ENCODE data around the gene NR6A1. TPM values are rescaled to one million over a fixed set of nuclear protein-coding genes. Genes with fewer than 3 reads are reported as not detected.

Gene NR6A1
- total and polyA plus RNA-seq, 2 experiments from 2014 or later = 44.2 to 139 TPM

- Histone ChIP-seq H3F3A (replicated peaks; ENCODE audit: low read depth) (no peaks in the 10 kb centered on the region), H2AFZ (no peak overlapping the region), H3K4me2 (no peak overlapping the region), H3K79me2 (replicated peaks; ENCODE audit: insufficient read depth) (0 out of 2 replicates have a peak, but pooled peaks cover 3% of the 10 kb centered on the region), H3K4me1 (ENCODE audit: insufficient read depth) (peaks cover 5% of the 10 kb centered on the region; the same call in 1 of the 2 replicates), H3K9me2 (ENCODE audit: insufficient read depth) (no peaks in the 10 kb centered on the region), H3K4me3 (no peak overlapping the region), H4K20me1 (replicated peaks; ENCODE audit: insufficient read depth) (no peaks in the 10 kb centered on the region; the same call in 1 of the 2 replicates), H3K27ac (ENCODE audit: low read depth) (no peak overlapping the region), H3K36me3 (ENCODE audit: insufficient read depth) (no peaks in the 10 kb centered on the region), H3K27me3 (ENCODE audit: insufficient read depth) (no peaks in the 10 kb centered on the region)
- Mint-ChIP-seq H3K36me3 (ENCODE audit: low read depth) (no peaks in the 10 kb centered on the region), H3K27me3 (ENCODE audit: insufficient read depth, low read depth, poor library complexity) (no peaks in the 10 kb centered on the region), H3K4me3 (no peak overlapping the region), H3K9me3 (no peaks in the 10 kb centered on the region), H3K27ac (no peak overlapping the region), H3K4me1 (peaks cover 16% of the 10 kb centered on the region; the same call in 2 of the 3 replicates)
- no peak for ATAC-seq
- DNase-seq (ENCODE audit: low spot score) = no peak
- TF ChIP-seq ZNF462 (CRISPR knock-in tag; IDR thresholded peaks at IDR 0.05) = no peak
- TF ChIP-seq CREB1 (CRISPR knock-in tag; IDR thresholded peaks at IDR 0.05; ENCODE audit: low read depth) = no peak
- TF ChIP-seq, protein P1, sequence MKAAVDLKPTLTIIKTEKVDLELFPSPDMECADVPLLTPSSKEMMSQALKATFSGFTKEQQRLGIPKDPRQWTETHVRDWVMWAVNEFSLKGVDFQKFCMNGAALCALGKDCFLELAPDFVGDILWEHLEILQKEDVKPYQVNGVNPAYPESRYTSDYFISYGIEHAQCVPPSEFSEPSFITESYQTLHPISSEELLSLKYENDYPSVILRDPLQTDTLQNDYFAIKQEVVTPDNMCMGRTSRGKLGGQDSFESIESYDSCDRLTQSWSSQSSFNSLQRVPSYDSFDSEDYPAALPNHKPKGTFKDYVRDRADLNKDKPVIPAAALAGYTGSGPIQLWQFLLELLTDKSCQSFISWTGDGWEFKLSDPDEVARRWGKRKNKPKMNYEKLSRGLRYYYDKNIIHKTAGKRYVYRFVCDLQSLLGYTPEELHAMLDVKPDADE (IDR thresholded peaks at IDR 0.05) = no peak
- TF ChIP-seq EZH2 (IDR thresholded peaks at IDR 0.05; ENCODE audit: low read depth, unreplicated experiment) = no peak
- TF ChIP-seq ZNF114 (CRISPR knock-in tag; IDR thresholded peaks at IDR 0.05) = no peak
- no peak for TF ChIP-seq ZNF331 (CRISPR knock-in tag; IDR thresholded peaks at IDR 0.05; ENCODE audit: low read depth)
- TF ChIP-seq EZH2phosphoT487 (IDR thresholded peaks at IDR 0.05; ENCODE audit: unreplicated experiment) = no peak
- TF ChIP-seq, protein P2, sequence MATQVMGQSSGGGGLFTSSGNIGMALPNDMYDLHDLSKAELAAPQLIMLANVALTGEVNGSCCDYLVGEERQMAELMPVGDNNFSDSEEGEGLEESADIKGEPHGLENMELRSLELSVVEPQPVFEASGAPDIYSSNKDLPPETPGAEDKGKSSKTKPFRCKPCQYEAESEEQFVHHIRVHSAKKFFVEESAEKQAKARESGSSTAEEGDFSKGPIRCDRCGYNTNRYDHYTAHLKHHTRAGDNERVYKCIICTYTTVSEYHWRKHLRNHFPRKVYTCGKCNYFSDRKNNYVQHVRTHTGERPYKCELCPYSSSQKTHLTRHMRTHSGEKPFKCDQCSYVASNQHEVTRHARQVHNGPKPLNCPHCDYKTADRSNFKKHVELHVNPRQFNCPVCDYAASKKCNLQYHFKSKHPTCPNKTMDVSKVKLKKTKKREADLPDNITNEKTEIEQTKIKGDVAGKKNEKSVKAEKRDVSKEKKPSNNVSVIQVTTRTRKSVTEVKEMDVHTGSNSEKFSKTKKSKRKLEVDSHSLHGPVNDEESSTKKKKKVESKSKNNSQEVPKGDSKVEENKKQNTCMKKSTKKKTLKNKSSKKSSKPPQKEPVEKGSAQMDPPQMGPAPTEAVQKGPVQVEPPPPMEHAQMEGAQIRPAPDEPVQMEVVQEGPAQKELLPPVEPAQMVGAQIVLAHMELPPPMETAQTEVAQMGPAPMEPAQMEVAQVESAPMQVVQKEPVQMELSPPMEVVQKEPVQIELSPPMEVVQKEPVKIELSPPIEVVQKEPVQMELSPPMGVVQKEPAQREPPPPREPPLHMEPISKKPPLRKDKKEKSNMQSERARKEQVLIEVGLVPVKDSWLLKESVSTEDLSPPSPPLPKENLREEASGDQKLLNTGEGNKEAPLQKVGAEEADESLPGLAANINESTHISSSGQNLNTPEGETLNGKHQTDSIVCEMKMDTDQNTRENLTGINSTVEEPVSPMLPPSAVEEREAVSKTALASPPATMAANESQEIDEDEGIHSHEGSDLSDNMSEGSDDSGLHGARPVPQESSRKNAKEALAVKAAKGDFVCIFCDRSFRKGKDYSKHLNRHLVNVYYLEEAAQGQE (IDR thresholded peaks at IDR 0.05; ENCODE audit: unreplicated experiment) = no peak
- no peak for TF ChIP-seq STAT1 (IDR thresholded peaks at IDR 0.05; ENCODE audit: unreplicated experiment)
- no peak for TF ChIP-seq NANOG (IDR thresholded peaks at IDR 0.05; ENCODE audit: borderline replicate concordance)
- TF ChIP-seq POLR2AphosphoS5 (IDR thresholded peaks at IDR 0.05; ENCODE audit: low read depth) = no peak
- TF ChIP-seq JUNB (IDR thresholded peaks at IDR 0.05; ENCODE audit: unreplicated experiment) = no peak
- no peak for TF ChIP-seq CTCF (conservative IDR thresholded peaks at IDR 0.05; ENCODE audit: low read depth in 2 of 2)
Measured at GRCh38 chr9:124666642-124667041, 104.5 kb downstream of the NR6A1 start.
